Measurements from ENCODE around the gene G2E3.
A peak's percentile ranks its signal among the peaks of the same experiment; 100 is the strongest.
"Not testable (repeated sequence)": the region's sequence is repeated elsewhere in the genome, so short reads cannot be mapped to it uniquely, and the experiment has no call there.

G2E3 gene, protein sequence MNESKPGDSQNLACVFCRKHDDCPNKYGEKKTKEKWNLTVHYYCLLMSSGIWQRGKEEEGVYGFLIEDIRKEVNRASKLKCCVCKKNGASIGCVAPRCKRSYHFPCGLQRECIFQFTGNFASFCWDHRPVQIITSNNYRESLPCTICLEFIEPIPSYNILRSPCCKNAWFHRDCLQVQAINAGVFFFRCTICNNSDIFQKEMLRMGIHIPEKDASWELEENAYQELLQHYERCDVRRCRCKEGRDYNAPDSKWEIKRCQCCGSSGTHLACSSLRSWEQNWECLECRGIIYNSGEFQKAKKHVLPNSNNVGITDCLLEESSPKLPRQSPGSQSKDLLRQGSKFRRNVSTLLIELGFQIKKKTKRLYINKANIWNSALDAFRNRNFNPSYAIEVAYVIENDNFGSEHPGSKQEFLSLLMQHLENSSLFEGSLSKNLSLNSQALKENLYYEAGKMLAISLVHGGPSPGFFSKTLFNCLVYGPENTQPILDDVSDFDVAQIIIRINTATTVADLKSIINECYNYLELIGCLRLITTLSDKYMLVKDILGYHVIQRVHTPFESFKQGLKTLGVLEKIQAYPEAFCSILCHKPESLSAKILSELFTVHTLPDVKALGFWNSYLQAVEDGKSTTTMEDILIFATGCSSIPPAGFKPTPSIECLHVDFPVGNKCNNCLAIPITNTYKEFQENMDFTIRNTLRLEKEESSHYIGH

GRCh38 chr14:30558675-30559555 is at the start of gene G2E3:
G2E3 (plus strand) TSS chr14:30559158; CDS start chr14:30581080, 21,922 bp downstream.
- peak; percentile 96 for DNase-seq (ENCODE audit: low spot score)

DNA sequence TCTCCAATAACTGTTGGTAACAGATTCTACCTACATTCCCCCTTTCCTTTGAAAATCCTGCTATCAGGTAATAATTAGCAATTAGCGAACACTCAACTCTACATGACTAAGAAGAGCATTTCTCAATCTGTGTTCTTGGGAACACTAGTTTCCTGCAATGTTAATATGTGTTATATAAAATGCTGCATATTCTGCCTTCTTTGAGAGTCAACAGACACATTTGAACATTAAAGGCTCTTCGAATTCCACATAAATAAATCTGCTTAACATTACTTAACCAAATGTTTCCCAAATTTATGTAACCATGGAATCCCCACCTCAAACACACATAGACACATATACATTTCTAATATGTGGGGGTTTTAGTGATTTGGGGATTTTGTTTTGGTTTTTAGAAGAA is 41.2 kb upstream of the G2E3 start:
- no peak for DNase-seq (ENCODE audit: low spot score)

DNA sequence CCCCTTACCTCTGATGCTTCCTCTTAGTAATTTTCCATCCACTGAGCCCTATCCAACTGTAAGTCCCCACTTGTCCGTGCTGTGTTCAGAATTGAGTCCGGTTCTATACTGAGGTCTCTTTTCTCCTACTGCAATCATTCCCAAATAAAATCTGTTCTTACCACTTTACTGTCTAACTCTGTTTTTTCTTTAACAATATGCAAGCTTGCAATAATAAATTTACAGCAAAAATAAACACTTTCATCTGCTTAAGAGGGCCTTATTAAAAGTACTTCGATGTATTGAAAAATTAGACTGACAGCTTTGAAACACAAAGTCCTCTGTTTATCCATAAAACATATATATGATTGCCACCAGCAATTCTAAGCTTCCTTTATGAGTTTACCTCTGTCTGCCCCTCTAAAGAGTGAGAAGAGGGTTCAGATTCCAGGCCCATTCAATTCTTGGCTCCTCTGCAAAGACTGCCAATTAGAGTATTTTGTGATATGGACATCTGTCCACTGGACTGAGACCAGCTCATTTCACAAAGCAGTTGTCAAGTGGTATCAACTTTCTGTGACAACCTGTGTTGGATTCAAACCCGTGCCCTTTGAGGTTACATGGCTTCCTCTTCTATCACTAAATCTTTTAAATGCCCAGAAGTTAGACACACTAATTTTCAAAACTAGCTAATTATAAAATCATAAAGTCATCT is 39.9 kb upstream of the G2E3 start:
- DNase-seq (ENCODE audit: low spot score), result no peak

DNA sequence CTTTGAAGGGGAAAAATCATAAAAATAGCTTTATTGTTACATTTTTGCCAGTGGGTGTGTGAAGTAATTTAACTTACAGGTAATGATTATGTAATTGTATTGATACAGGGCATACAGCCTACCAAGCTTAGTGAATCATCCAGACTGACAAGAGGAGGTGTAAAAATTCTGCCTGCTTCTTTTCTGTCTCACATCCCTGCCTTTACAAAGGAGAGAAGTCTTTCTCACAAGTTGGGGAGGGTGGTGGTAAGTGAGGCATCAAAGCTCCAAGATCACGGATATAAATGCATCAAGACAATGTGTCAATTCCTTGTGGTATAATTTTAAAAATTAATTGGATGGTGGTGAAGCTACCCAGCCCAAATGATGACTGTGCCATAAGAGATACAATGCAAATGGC is 39.0 kb upstream of the G2E3 start:
- DNase-seq (ENCODE audit: low spot score), result no peak

- no peak for DNase-seq (ENCODE audit: low spot score)
Measured at GRCh38 chr14:30520536-30520935, 38.4 kb upstream of the G2E3 start.

DNA sequence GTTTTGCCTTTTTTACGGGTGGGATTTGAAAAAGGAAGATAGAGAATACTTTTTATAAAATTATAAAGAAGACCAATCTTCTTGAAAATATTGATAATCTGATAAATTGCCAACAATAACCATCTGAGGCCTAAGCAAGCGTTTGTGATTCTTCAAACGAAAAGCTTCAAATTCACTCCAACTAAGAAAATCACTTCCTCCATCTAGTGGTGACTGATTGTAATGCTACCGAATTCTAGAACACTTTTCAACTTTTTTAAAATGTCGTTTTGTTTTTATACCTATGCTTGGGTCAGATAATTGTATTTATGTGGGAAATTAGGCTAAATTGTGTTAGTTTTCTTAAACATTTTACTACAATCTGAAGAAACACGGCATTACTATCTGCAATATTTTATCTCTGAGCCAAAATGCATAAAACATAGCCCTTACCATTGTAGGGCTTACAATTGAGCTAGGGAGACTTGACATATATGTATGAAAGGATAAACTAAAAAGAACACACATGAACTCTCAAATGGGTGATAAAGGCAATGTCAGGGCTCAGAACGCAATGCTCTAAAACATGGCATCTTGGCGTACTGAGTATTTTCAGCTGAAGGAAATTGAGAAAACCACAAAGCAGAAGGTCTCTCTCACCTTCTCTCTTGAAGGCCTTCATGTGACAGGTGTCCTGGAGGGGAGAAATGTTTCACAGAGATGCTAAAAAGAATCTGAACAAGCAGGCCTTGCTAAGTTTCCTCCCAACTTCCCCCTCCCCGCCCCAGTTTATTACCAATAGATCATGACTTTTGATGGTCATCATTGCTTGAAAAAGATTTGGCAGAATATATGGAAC is 36.8 kb upstream of the G2E3 start:
- peak; percentile 53 for DNase-seq (ENCODE audit: low spot score)

- DNase-seq (ENCODE audit: low spot score), result no peak
Measured at GRCh38 chr14:30525833-30526232, 33.1 kb upstream of the G2E3 start.

- DNase-seq (ENCODE audit: low spot score), result no peak
Measured at GRCh38 chr14:30527196-30527595, 31.8 kb upstream of the G2E3 start.

DNA sequence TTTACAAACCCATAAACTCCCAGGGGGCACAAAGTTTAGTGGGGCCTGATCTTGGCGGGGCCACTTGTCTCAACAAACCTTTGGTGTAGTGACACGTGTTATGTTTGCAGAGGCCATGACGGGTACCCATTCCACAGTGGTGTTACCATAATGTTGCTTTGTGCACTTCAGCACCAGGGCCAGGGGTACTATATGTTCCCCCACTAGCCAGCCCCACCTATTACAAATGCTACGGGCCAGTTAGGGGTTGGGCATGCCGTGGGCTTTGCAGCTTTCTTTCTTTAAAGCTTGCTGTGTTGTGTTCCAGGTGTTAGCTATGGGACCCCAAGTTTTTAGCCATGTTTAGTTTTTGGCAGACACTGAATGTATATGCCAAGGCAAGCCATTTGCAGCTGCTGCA is 30.8 kb upstream of the G2E3 start:
- DNase-seq (ENCODE audit: low spot score), result no peak

- no peak for DNase-seq (ENCODE audit: low spot score)
Measured at GRCh38 chr14:30528778-30529642, 29.9 kb upstream of the G2E3 start.

- no peak for DNase-seq (ENCODE audit: low spot score)
Measured at GRCh38 chr14:30532264-30532663, 26.7 kb upstream of the G2E3 start.

GRCh38 chr14:30533126-30533525 is 25.8 kb upstream of the G2E3 start:
- no peak for DNase-seq (ENCODE audit: low spot score)

- DNase-seq (ENCODE audit: low spot score), result no peak
Measured at GRCh38 chr14:30541318-30541717, 17.6 kb upstream of the G2E3 start.

GRCh38 chr14:30546735-30547134 is 12.2 kb upstream of the G2E3 start:
- DNase-seq (ENCODE audit: low spot score), result not testable (repeated sequence)

- no peak for DNase-seq (ENCODE audit: low spot score)
Measured at GRCh38 chr14:30547388-30548048, 11.4 kb upstream of the G2E3 start.

GRCh38 chr14:30550335-30550734 is 8.6 kb upstream of the G2E3 start:
- DNase-seq (ENCODE audit: low spot score), result peak; percentile 29

- no peak for DNase-seq (ENCODE audit: low spot score)
Measured at GRCh38 chr14:30551460-30551859, 7.5 kb upstream of the G2E3 start.

DNA sequence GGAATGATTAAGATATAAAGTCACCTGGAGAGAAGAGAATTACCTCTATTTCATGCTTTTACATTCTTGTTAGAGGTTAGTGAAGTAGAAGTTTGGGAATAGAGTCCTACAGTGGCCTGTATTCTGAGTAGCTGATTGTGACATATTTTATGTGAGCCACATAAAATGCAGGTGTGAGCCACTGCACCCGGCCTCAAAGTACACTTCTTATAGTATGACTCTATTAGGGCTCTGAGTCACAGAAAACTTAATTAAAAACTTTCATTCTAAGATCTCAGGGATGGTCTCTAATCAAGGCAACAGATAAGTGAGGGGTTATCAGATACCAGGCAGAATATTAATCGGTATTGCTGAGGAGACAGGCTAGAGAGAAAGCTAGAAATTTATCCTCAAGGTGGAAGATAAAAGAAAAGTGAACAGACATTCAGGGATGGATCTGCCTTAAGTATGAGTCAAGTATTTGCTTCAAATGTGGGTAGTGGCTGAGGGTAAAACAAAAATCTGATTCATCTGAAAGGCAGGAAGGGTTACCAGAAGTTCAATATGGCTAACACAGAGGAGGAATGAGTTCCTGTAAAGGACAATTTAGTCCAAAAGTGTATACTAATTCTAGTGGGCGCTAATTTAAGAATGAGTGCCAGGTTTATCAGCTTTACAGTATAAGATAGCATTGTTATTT is 5.5 kb upstream of the G2E3 start:
- DNase-seq (ENCODE audit: low spot score), result peak; percentile 75

DNA sequence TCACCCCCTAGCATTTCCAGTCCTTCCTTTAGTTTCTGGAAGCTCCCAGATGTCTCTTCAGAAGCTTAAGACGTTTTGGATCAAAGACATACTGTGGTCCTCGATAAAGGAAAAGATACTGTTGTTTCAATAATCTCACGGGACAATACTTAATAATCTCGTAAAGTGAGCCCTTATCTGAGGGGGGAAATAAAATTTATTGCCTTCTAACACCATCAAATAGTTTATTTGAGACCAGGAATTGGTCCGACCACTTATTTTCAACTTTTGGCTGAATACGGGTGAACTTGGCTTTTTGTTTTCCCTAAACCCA is 640 bp upstream of the G2E3 start:
- DNase-seq (ENCODE audit: low spot score), result no peak
